Stimulated activated naive B cell treated with anti-CD40 and anti-IgM and Interleukin-4, amounts not matched to agents 10 μg/mL and 1 μg/mL and 100 μg/mL, for 72 hours (primary cell): ENCODE measurements around the gene TOX3.

Experiments
- ATAC-seq, 2 donors: fragments of 150-1000 bp; cut with Tn5 transposase; replicated peaks; 2 replicates each; pipeline ENCODE4 v1.10.0; 2021; ENCODE audit warnings: moderate library complexity in 1 of 2
- DNase-seq: peaks from one replicate; pipeline ENCODE4 v3.0.0; 2021
- H3K27ac Mint-ChIP-seq: one replicate; pipeline ENCODE4 v1.8.0; 2022; ENCODE audit warnings: mild to moderate bottlenecking, mixed read lengths
- H3K27me3 Mint-ChIP-seq, 2 donors: one replicate each; pipeline ENCODE4 v1.8.0; 2022; ENCODE audit warnings: mixed read lengths in 2 of 2
- H3K36me3 Mint-ChIP-seq, 2 donors: one replicate each; pipeline ENCODE4 v1.8.0; 2022; ENCODE audit warnings: mixed read lengths in 2 of 2, mild to moderate bottlenecking in 1 of 2
- H3K4me1 Mint-ChIP-seq, 2 donors: one replicate each; pipeline ENCODE4 v1.8.0; 2022; ENCODE audit warnings: mixed read lengths in 2 of 2, mild to moderate bottlenecking in 1 of 2
- H3K4me3 Mint-ChIP-seq, 2 donors: one replicate each; pipeline ENCODE4 v1.8.0; 2022; ENCODE audit warnings: mild to moderate bottlenecking in 2 of 2, mixed read lengths in 2 of 2, moderate library complexity in 1 of 2
- H3K9me3 Mint-ChIP-seq, 2 donors: one replicate each; pipeline ENCODE4 v1.8.0; 2022; ENCODE audit warnings: mixed read lengths in 2 of 2, mild to moderate bottlenecking in 1 of 2

The TOX3 gene

DNA sequence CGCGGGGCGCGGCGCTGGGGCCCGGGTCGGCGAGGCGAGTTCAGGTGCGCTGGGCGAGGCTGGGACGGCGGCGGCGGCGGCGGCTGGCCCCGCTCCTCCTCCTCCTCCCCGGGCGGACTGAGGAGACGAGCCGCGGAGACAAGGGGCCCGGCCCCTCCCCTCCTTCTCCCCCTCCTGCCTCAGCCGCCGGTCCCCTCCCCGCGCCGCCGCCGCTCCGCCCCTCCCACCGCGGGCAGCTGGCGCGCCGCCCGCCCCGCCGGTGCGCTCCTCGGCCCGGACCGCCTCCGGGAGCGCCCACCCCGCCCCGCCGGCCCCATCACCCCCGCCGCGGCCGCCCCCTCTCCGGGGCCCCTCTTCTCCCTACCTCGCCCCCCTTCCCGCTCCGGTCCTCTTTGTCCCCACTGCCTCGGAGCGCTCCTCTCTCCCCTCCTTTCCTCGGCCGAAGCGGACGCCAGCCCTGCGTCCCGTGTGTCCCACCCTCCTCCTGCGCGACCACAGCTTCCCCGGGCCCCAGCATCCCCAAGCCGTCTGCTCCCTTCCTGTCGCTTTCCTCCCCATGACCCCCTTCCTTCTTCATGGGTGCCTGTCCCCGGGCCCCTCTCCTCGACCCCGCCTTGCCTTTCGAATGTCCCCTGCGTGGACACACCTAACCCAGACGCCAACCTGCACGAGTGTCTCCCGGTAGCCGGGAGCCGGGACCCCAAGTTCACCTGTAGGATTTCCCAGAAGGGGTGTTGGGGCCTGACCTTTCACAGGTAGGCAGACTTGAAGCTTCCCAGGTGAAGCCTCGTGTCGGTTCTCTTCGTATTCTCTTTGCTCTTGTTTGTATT is at the start of gene TOX3:
Gene TOX3 (minus strand): TSS at position 140 of the 830 bp plus-strand sequence. CDS start 420 bp downstream, outside the sequence.
- H3K36me3 Mint-ChIP-seq = peaks cover 0 to 4% of the 10 kb centered on the region in 2 donors
- H3K4me1 Mint-ChIP-seq = peaks cover 8 to 18% of the 10 kb centered on the region in 2 donors
- peaks cover 33 to 76% of the 10 kb centered on the region in 2 donors for H3K27me3 Mint-ChIP-seq
- no peaks in the 10 kb centered on the region for H3K9me3 Mint-ChIP-seq
- DNase-seq (no peak), ATAC-seq (no peak)
- H3K27ac Mint-ChIP-seq = peak within 1 kb of the TSS; percentile 96
- peak within 1 kb of the TSS; percentile 79 to 80 for H3K4me3 Mint-ChIP-seq

DNA sequence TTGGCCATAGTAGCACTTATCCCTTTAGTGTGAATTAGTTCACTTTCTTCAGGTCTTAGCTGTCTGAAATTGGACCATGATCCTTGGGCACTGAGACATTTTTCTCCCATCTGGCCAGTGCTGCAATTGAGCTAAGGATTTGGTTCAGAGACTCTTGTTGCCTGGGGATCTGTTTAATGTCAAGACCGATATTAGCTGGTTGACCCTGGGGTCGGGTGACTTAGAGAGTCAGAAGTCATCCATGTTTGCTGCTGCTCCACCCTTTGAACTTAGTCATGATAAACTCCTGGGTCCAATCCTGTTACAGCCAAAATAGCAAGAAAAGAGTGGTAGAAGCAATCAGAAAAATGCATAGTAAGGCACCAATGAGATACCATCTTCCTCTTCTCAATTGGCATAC is 45.8 kb upstream of the TOX3 start:
- Mint-ChIP-seq H3K9me3 (peaks cover 3% of the 10 kb centered on the region in 2 donors), H3K36me3 (no peaks in the 10 kb centered on the region), H3K4me1 (no peaks in the 10 kb centered on the region), H3K27me3 (no peaks in the 10 kb centered on the region), H3K4me3 (no peak overlapping the region), H3K27ac (no peak overlapping the region)
- DNase-seq (no peak), ATAC-seq (no peak)

DNA sequence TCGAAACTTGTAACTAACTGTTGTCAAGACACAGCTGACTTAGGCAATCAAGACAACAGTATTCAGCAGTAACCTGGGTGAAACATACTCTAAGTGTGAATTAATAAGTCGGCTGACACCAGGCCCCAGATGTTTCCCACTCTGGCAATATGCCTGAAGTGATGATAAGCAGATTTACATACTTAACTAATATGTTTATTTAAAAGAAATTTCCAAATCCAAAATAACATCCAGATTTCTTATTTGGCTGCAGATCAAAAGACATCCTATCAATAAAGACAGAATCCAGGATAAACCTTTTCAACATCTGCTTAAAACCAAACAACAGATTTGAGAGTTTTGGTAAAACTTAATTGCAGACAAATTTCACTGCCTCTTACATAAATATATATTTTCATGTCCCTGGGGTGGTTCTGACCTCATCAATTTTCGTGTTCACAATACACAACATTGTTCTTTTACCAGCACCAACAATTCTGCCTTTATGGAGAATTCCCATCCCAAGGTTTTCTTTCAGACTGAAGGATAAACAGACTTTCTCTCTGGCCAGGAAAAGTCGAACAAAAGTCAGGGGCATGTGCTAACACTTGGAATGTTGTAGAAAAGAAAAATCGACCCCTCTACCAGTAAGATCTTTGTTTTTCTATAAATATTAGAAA is 45.1 kb upstream of the TOX3 start:
- no peaks in the 10 kb centered on the region for H3K36me3 Mint-ChIP-seq
- H3K4me3 Mint-ChIP-seq = no peak overlapping the region
- no peak for ATAC-seq
- DNase-seq = no peak
- peaks cover 3% of the 10 kb centered on the region in 2 donors for H3K9me3 Mint-ChIP-seq
- no peak overlapping the region for H3K27ac Mint-ChIP-seq
- no peaks in the 10 kb centered on the region for H3K27me3 Mint-ChIP-seq
- no peaks in the 10 kb centered on the region for H3K4me1 Mint-ChIP-seq

DNA sequence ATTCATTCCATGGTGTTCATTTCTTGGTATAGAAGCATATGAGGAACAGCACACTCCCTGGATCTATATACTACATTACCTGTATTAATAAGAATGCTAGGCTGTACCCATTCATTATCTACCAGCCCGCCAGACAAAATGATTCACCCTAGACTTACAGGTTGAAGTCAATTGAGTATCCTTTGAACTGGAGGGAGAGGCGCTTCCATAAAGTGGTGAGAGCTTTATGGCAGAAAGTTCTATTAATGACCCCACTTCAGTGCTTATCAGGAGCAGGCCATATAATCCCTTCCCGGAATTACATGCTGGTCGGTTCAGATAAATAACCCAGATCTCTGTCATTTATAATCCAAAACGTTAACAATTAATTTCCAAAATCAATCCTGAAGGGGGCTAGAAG is 44.5 kb upstream of the TOX3 start:
- Mint-ChIP-seq H3K27ac (no peak overlapping the region), H3K4me3 (no peak overlapping the region), H3K4me1 (no peaks in the 10 kb centered on the region), H3K9me3 (peaks cover 3% of the 10 kb centered on the region in 2 donors), H3K36me3 (no peaks in the 10 kb centered on the region), H3K27me3 (no peaks in the 10 kb centered on the region)
- DNase-seq = no peak
- ATAC-seq = no peak

DNA sequence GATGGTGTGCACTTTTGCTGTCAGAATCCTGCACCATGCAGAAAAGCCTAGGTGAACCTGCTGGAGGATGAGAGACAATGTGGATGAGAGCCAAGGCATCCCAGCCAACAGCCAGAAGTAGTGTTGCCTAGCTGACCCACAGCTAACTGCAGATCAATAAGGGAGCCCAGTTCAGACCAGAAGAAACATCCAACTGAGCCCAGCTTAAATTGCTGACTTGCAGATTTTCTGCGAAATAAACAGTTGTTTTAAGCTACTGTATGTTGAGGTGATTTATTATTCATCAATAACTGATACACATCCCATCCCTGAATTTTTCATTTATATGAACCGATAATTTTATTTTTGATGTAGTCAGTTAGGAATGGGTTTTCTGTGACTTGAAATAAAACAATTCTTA is 39.2 kb upstream of the TOX3 start:
- DNase-seq = no peak
- Mint-ChIP-seq H3K4me3 (no peak overlapping the region), H3K27me3 (no peaks in the 10 kb centered on the region), H3K4me1 (no peaks in the 10 kb centered on the region), H3K36me3 (no peaks in the 10 kb centered on the region), H3K27ac (no peak overlapping the region), H3K9me3 (peaks cover 6 to 7% of the 10 kb centered on the region in 2 donors)
- ATAC-seq = no peak

DNA sequence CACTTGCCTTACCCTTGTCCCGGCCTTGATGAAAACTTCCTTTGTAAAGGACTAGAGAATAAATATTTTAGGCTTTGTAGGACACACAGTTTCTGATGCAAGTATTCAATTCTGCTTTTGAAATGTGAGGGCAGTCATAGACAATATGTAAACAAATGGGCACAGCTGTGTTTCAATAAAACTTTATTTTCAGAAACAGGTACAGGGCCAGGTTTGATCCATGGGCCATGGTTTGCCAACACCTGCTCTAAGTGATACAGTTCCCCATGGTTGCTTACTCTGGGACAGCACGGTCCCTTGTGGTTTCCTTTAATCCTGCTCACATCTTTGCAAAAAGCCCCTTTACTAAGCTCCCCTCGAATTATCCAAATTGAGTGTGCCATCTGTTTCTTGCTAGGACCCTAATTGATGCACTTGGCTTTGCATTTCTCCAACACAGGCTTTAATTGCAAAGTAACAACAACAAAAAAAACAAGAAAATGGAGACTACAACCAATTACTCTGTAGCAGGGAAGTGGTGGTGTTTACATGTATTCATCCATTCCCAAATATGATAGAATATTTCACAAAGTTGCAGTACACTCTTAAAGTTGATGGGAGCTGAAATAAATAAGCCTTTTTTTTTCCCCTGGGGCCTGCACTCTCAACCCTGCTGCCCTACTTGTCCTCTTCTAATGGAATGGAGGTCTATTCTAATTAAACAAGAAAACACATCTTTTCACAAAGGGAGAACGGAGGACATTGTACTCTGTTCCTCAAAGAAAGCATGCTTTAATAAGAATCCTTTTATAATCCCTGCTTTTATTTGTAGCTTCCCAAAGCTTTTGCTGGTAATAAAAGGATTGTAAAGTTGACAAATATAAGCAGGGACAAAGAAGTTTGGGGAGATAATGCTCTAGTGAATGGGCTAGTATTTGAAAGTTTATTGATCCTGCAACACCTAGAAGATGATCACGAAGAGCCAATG is 37.7 kb upstream of the TOX3 start:
- Mint-ChIP-seq H3K36me3 (no peaks in the 10 kb centered on the region), H3K27ac (no peak overlapping the region), H3K27me3 (no peaks in the 10 kb centered on the region), H3K9me3 (peaks cover 3 to 4% of the 10 kb centered on the region in 2 donors), H3K4me3 (no peak overlapping the region), H3K4me1 (no peaks in the 10 kb centered on the region)
- DNase-seq = no peak
- no peak for ATAC-seq

DNA sequence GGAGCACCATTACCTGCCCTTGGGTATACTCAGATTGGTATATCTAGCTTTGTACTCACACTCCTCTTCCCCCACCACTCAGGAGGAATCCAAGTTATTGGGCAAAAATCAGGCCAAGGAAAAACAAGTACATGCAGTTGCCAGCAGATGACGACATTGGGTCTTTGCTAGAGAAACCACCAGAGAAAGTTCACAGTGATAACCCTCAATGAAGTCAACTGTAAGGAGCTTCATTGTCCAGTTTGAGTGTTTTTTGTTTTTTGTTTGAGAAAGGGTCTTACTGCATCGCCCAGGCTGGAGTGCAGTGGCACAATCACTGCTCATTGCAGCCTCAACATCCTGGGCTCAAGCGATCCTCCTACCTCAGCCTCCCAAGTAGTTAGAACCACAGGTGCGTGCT is 34.6 kb upstream of the TOX3 start:
- peaks cover 2 to 3% of the 10 kb centered on the region in 2 donors for H3K9me3 Mint-ChIP-seq
- no peaks in the 10 kb centered on the region for H3K36me3 Mint-ChIP-seq
- H3K4me3 Mint-ChIP-seq = no peak overlapping the region
- H3K4me1 Mint-ChIP-seq = no peaks in the 10 kb centered on the region
- H3K27ac Mint-ChIP-seq = no peak overlapping the region
- no peak for DNase-seq
- no peaks in the 10 kb centered on the region for H3K27me3 Mint-ChIP-seq
- no peak for ATAC-seq

DNA sequence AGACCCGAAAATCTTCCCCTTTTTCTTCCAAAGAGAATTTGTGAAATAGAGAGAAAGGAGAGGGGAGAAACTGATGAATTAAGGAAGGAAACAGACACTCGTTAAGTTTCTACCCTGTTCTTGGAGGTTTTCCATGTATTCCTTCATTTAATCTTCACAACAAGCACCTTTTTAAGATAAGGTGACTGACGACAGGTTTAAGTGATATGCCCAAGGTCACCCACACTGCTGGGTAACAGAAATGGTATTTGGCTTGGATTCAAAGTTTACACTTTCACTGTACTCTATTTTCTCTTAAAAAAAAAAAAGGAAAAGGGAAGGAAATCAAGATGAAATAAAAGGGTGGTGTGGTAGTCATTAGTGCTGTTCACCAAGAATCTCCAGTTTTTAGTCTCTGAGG is 33.5 kb upstream of the TOX3 start:
- Mint-ChIP-seq H3K4me1 (no peaks in the 10 kb centered on the region), H3K36me3 (no peaks in the 10 kb centered on the region), H3K27me3 (no peaks in the 10 kb centered on the region), H3K27ac (no peak overlapping the region), H3K9me3 (peaks cover 2 to 3% of the 10 kb centered on the region in 2 donors), H3K4me3 (no peak overlapping the region)
- no peak for ATAC-seq
- no peak for DNase-seq

DNA sequence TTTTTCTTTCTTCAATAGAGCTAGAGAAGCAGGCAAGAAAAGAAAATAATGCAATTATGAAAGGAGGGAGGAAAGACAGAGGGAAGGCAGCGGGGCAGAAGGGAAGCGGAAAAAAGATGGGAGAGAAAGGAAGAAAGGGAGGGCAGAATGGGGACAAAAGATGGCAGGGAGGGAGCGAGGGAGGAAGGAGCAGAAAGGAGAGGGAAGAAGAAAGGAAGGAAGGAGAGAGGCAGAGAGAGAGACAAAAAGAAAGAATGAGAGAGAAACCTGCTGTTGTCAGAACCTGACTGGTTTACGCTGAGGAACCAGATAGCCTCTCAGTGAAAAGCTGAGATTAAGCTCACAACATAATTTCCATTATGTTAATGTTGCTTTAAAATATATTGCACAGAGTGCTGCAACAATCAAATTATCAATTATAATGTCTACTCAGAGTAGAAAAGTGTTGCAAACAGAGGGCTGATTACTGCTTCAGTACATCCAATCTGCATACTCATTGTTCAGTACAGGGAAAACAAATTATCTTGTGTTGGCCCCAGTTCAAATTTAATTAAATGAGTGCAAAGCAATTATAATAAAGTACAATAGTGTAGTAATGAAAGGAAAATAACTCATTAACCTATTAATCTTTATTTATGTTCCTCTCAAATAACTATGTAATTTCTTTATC is 32.0 kb upstream of the TOX3 start:
- ATAC-seq = no peak
- Mint-ChIP-seq H3K27ac (no peak overlapping the region), H3K27me3 (no peaks in the 10 kb centered on the region), H3K4me3 (no peak overlapping the region), H3K4me1 (no peaks in the 10 kb centered on the region), H3K36me3 (no peaks in the 10 kb centered on the region), H3K9me3 (peaks cover 2 to 3% of the 10 kb centered on the region in 2 donors)
- no peak for DNase-seq

DNA sequence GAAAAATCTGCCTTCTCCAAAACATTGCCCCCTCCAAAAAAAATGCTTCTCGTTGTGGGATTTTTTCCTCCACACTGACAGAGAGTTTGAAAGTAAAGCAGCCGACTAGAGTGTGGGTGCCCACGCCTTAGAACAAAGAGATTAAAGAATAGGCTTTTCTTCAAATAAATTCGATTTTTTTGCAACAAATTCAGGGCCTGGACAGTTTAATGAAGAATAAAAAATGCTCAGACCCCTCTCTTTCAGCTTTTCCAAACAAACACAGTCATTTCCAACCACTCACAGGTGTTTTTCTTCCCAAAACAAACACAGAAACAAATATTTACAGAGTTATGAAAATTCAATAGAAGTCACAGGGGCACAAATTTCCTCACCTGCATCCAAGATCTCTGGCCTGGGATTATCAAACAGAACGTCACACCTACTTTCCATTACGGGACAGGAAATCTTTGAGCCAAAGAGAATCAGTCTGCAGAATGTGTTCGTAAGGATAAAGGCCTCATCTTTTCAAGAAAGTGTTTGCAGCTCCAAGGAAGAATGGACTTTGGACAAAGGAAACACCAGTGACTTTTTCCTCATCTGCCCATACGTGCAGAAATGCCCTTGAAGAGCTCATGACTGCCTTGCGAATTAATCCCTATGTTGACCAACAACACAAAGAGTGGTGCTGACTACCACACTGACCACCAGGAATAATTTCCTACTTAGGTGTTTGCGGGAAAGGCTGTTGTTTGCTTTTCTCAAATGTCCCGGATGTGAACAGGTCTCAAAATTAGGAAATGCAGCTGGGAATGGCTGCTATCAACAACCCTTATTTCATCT is 31.3 kb upstream of the TOX3 start:
- no peaks in the 10 kb centered on the region for H3K27me3 Mint-ChIP-seq
- no peaks in the 10 kb centered on the region for H3K36me3 Mint-ChIP-seq
- H3K4me1 Mint-ChIP-seq = no peaks in the 10 kb centered on the region
- DNase-seq = no peak
- ATAC-seq = no peak
- no peak overlapping the region for H3K27ac Mint-ChIP-seq
- H3K4me3 Mint-ChIP-seq = no peak overlapping the region
- H3K9me3 Mint-ChIP-seq = peaks cover 0 to 3% of the 10 kb centered on the region in 2 donors

DNA sequence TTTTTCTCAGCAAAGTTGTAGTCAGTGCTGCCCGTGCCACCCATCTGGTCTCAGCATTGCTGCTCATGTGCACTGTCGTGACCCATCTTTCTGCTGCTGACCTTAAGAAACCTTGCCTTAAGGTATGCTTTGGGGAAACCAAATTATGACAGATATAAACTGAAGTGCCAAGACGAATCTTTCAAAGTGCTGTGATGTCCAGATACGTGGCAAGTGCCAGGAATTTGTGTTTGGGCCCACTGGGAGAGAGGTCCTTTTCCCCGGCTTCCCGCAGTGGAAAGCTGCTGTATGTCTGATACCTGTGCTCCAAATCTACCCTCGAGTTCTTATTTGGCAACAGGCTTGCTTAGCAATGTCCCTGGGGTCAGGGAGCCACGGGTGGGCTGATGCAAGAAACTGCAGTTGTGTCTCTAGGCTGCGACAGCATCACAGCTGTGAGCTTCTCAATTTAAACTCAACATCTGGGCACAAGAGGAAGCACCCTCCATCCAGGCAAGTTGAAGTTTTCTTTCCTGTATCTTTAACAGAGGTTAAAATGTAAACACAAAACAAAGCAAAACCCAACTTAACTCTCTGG is 30.3 kb upstream of the TOX3 start:
- no peak for DNase-seq
- Mint-ChIP-seq H3K9me3 (peaks cover 2 to 3% of the 10 kb centered on the region in 2 donors), H3K27me3 (no peaks in the 10 kb centered on the region), H3K4me1 (no peaks in the 10 kb centered on the region), H3K36me3 (no peaks in the 10 kb centered on the region), H3K4me3 (no peak overlapping the region), H3K27ac (no peak overlapping the region)
- no peak for ATAC-seq

DNA sequence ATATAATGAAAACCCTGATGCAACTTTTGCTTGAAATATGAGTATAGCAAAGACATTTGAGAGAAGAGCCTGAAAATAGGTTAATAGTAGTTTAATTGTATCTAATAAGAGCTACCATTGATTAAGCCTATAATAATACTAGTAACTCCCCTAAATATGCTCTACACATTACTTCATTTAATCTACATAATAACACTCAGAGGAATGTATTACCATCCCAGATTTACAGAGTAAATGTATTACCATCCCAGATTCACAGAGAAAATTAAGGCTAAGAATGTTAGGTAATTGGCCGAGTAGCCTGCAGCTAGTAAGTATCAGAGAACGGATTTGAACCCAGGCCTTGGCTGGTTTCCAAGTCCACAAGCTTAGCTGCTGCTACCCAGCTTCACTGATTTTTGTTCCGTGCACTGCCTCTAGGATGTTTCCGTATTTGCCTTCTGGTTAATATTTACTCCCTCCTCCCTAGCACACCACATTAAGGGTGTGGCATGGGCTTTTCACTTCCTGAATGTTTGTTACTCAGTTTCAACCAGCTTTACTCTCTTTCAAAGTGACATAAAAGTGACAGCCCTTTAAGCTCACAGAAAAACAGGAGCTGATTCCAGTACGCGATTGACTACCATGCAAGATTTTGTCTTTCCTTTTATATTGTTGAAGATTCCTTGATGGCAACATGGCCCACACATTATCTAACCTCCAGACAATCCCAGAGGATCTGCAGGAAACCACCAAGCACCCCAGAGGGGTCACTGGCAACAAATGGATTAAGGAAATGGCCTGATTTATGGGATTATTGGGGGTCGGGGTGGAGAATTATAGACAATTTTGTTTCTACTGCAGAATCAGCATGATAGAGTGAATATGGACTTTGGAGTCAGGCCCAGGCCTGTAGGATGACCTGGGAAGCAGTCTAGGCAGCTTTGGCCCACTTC is 26.7 kb upstream of the TOX3 start:
- no peak for DNase-seq
- peaks cover 2 to 7% of the 10 kb centered on the region in 2 donors for H3K9me3 Mint-ChIP-seq
- H3K27me3 Mint-ChIP-seq = no peaks in the 10 kb centered on the region
- H3K27ac Mint-ChIP-seq = no peak overlapping the region
- no peaks in the 10 kb centered on the region for H3K36me3 Mint-ChIP-seq
- ATAC-seq = no peak
- H3K4me1 Mint-ChIP-seq = no peaks in the 10 kb centered on the region
- no peak overlapping the region for H3K4me3 Mint-ChIP-seq
